HG03571 (cell line): Measurements from ENCODE around the gene ACE2.

Experiments
- ATAC-seq: cut with Tn5 transposase; IDR thresholded peaks from one replicate; pipeline ENCODE4 v1.9.1; 2021; ENCODE audit not compliant: unreplicated experiment

The ACE2 gene

DNA sequence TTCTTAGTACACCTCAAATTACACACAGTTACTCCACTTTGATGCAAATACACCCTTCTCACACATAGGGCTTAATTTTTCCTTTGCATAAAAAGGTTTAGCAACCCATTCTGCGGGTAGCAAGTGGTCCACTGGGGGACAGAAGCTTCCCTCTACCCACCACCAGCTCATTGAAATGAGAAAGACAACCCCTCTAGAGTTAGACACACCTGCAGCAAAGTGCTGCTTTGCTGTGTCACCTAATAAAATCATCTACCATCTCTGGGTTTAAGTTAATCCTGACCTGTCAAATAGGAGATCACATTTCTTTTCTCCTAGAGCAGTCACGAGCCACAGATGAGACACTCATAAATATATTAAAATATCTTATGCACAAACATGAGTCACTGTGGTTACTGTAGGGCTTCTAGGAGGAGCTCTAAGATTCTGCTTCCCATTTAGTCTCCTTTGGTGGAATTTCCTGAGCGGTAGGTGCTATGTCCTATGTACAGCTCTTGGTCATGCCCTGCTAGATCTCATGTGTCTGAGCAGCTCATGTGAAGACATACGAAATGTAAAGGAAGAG is 88.3 kb downstream of the ACE2 start:
- no peak for ATAC-seq

DNA sequence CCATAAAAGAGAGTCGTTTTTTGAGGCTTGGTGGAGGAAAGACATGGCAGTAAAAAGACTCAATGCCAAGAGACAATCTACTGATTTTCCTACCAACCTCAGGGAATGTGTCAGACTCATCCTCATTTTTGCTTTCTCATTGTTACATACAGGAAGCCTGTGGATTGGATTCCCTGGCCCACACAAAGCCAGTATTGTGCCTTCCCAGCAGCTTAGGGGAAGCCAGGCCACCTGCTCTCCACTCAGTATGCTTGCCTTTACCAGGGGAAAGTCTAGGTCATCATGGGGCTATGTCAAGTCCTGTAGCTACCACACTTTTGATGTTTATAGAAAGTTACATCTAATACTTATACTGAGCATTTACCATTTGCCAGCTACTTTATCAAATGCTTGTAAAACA is 89.2 kb downstream of the ACE2 start:
- no peak for ATAC-seq
